B cell (primary cell): ENCODE measurements around the gene ILF3. TPM values are rescaled to one million over a fixed set of nuclear protein-coding genes. Genes with fewer than 3 reads are reported as not detected.

Experiments used
- ATAC-seq: fragments of 200-7000 bp; cut with Tn5 transposase; one replicate; pipeline ENCODE4 v1.10.0; 2021; ENCODE audit warnings: low read depth, mild to moderate bottlenecking, moderate number of reproducible peaks, moderate library complexity
- CTCF ChIA-PET: fragments of 350-600 bp; sonication (Branson Sonifier 250); formaldehyde crosslinking; loops from one replicate; lab custom pipeline; 2021; ENCODE audit warnings: antibody characterized with exemption, inconsistent platforms; lab: Charles Lee
- POLR2A ChIA-PET: fragments of 350-600 bp; sonication (Branson Sonifier 250); formaldehyde crosslinking; loops from one replicate; lab custom pipeline; 2021; ENCODE audit warnings: antibody characterized with exemption; lab: Charles Lee
- DNase-seq: peaks from one replicate; pipeline ENCODE4 v3.0.0; 2013
- H2AFZ ChIP-seq: 2 replicates; pipeline ENCODE4 v1.6.1; 2012; ENCODE audit warnings: mild to moderate bottlenecking, low read depth, low read length; ENCODE audit not compliant: insufficient read depth, poor library complexity, severe bottlenecking
- H3K27ac ChIP-seq, 2 donors: 1 replicate in 1 of 2; 2 replicates in 1 of 2; pipeline ENCODE4 v1.5.1; 2012 to 2013; ENCODE audit warnings: low read length in 2 of 2, mild to moderate bottlenecking in 2 of 2, moderate library complexity in 1 of 2
- H3K27me3 ChIP-seq, 4 experiments: fragments of 200-600 bp in 1 of 4; sonication (generic) in 1 of 4; replicated peaks in 1 of 4; 1 replicate in 2 of 4; 2 replicates in 2 of 4; pipeline versions ENCODE4 v1.6.1 to v1.7.0; 2013 to 2016; ENCODE audit warnings: low read length in 3 of 4, mild to moderate bottlenecking in 2 of 4, mixed read lengths in 1 of 4, moderate library complexity in 1 of 4; ENCODE audit not compliant: insufficient read depth in 4 of 4, control insufficient read depth in 3 of 4; ENCODE audit errors: control extremely low read depth in 1 of 4
- H3K36me3 ChIP-seq, 2 experiments: replicated peaks in 1 of 2; 1 replicate in 1 of 2; 2 replicates in 1 of 2; pipeline versions ENCODE4 v1.6.1 to v1.7.1; 2013; ENCODE audit warnings: low read length in 1 of 2; ENCODE audit not compliant: insufficient read depth in 2 of 2, control insufficient read depth in 1 of 2; ENCODE audit errors: control extremely low read depth in 1 of 2, extremely low read depth in 1 of 2
- H3K4me1 ChIP-seq, 2 donors: fragments of 200-600 bp in 1 of 2; sonication (generic) in 1 of 2; 1 replicate in 1 of 2; 2 replicates in 1 of 2; pipeline versions ENCODE4 v1.5.1 to v1.6.1; 2013 to 2017; ENCODE audit warnings: low read length in 2 of 2; ENCODE audit not compliant: control insufficient read depth in 2 of 2, insufficient read depth in 2 of 2
- H3K4me2 ChIP-seq: replicated peaks from 2 replicates; pipeline ENCODE3; 2012; ENCODE audit warnings: mild to moderate bottlenecking, low read depth, low read length; ENCODE audit not compliant: poor library complexity, severe bottlenecking
- H3K4me3 ChIP-seq, 5 experiments: fragments of 200-600 bp in 1 of 5; sonication (generic) in 1 of 5; 1 replicate in 3 of 5; 2 replicates in 2 of 5; pipeline versions ENCODE4 v1.5.1 to v1.7.0; 2011 to 2016; ENCODE audit warnings: low read length in 4 of 5, mild to moderate bottlenecking in 4 of 5, low read depth in 2 of 5, control low read depth in 1 of 5, moderate library complexity in 1 of 5; ENCODE audit not compliant: insufficient read depth in 1 of 5; ENCODE audit errors: control extremely low read depth in 1 of 5, extremely low read depth in 1 of 5
- H3K79me2 ChIP-seq: fragments of 200-600 bp; sonication (generic); one replicate; pipeline ENCODE4 v1.6.0; 2016; ENCODE audit warnings: low read length; ENCODE audit not compliant: control insufficient read depth, insufficient read depth
- H3K9ac ChIP-seq: fragments of 200-600 bp; sonication (generic); 2 replicates; pipeline ENCODE4 v1.6.1; 2017; ENCODE audit warnings: mild to moderate bottlenecking, low read length, moderate library complexity
- H3K9me3 ChIP-seq, 3 donors: one replicate each; pipeline versions ENCODE4 v1.6.1 to v1.7.1; 2013; ENCODE audit warnings: low read length in 2 of 3; ENCODE audit not compliant: control insufficient read depth in 2 of 3, insufficient read depth in 1 of 3; ENCODE audit errors: control extremely low read depth in 1 of 3
- H4K20me1 ChIP-seq: 2 replicates; pipeline ENCODE4 v1.6.0; 2012; ENCODE audit warnings: mild to moderate bottlenecking, low read length; ENCODE audit not compliant: insufficient read depth, control insufficient read depth, poor library complexity, severe bottlenecking
- H3K27ac Mint-ChIP-seq: one replicate; pipeline ENCODE4 v1.8.0; 2021; ENCODE audit warnings: mixed read lengths
- H3K27me3 Mint-ChIP-seq: one replicate; pipeline ENCODE4 v1.8.0; 2021; ENCODE audit warnings: mixed read lengths
- H3K4me1 Mint-ChIP-seq: one replicate; pipeline ENCODE4 v1.8.0; 2021; ENCODE audit warnings: mixed read lengths
- H3K4me3 Mint-ChIP-seq: one replicate; pipeline ENCODE4 v1.8.0; 2021; ENCODE audit warnings: mixed read lengths
- H3K9me3 Mint-ChIP-seq: one replicate; pipeline ENCODE4 v1.8.0; 2022; ENCODE audit warnings: mixed read lengths; ENCODE audit not compliant: insufficient read depth
- CTCF ChIP-seq: fragments of 200-600 bp; IDR thresholded peaks from one replicate; pipeline ENCODE4 v1.8.0; 2022; ENCODE audit warnings: antibody characterized with exemption, mild to moderate bottlenecking
- EZH2 ChIP-seq: IDR thresholded peaks from 2 replicates; pipeline ENCODE4 v1.6.1; 2012; ENCODE audit warnings: borderline replicate concordance, low read depth, mild to moderate bottlenecking, moderate library complexity, low read length; ENCODE audit not compliant: insufficient read depth, poor library complexity, severe bottlenecking
- WGBS: methylation state at CpG from one replicate; pipeline ENCODE4 v1.1.5; 2013; ENCODE audit warnings: missing lambda C conversion rate; ENCODE audit not compliant: insufficient coverage; 5-methylcytosine and 5-hydroxymethylcytosine counted together
- intact Hi-C: fragments of 100-400 bp; cut with micrococcal nuclease; formaldehyde crosslinking; loops from one replicate; pipeline ENCODE4 v1.10.0; 2022
- polyA plus RNA-seq: library from polyadenylated mRNA; depleted of rRNA; stranded (reverse); fragments of >200 nt; gene quantifications from 2 replicates; pipeline ENCODE4 v1.2.3, GENCODE V29; 2012
- total RNA-seq, 2 donors: library from RNA; stranded (reverse); fragments of 120-200 nt in 1 of 2; gene quantifications; 1 replicate in 1 of 2; 2 replicates in 1 of 2; pipeline versions ENCODE4 v1.2.3 to v1.2.4, GENCODE V29; 2013 to 2022

ILF3 gene
- total and polyA plus RNA-seq, 2 donors (not counting 1 experiment from before 2014, with no cell fraction given) = 189 to 359 TPM

DNA sequence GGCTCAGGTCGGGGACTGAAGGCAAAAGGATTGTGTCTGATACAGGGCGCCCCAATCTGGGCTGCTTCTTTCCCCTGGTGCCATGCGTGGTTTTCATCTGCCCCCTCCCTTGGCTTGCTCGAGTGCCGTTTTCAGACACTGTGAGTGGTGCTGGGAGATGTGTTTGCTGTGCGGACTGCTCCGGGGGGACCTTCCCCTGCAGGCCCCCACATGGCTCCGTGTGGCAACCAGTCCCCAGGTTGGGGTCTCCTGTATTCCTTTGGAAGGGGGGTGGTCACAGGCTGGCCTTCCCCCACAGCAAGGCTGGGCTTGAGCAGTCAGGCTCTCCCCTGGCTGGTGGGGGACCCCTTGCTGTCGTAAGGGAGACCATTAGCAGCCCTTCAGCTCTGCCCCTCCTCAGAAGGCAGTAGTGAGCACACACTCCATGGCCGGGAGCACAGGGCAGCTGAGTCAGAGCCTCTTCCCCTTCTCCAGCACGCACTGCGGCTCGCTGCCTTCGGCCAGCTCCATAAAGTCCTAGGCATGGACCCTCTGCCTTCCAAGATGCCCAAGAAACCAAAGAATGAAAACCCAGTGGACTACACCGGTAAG is 26.5 kb downstream of the ILF3 start:
- peaks cover 83% of the 10 kb centered on the region for H4K20me1 ChIP-seq
- no peak overlapping the region for H3K4me3 Mint-ChIP-seq
- CTCF ChIA-PET = interaction anchor here (0.6 to 1.6 kb wide), 3 partner anchors 17 to 174 kb away, joined by 3 to 4 read pairs (median 3); no protein-coding TSS in a partner anchor

More for the DNA sequence above, 26.5 kb downstream of the ILF3 start:
- no peaks in the 10 kb centered on the region for H3K9me3 ChIP-seq
- Mint-ChIP-seq H3K27ac (no peak overlapping the region), H3K4me1 (no peaks in the 10 kb centered on the region), H3K9me3 (no peaks in the 10 kb centered on the region), H3K27me3 (no peaks in the 10 kb centered on the region)
- peaks cover 72% of the 10 kb centered on the region for H3K79me2 ChIP-seq
- no peak overlapping the region for H3K27ac ChIP-seq
- H2AFZ ChIP-seq = no peak overlapping the region
- DNase-seq (no peak), ATAC-seq (no peak)
- WGBS = 95% methylated on average over 12 of the region's 15 CpGs
- no peaks in the 10 kb centered on the region for H3K4me1 ChIP-seq
- TF ChIP-seq EZH2 = no peak
- no peak for TF ChIP-seq CTCF
- H3K36me3 ChIP-seq = peaks cover 3 to 88% of the 10 kb centered on the region in 2 experiments
- H3K27me3 ChIP-seq = no peaks in the 10 kb centered on the region
- H3K4me2 ChIP-seq = no peak overlapping the region
- intact Hi-C loops = no loop called here
- POLR2A ChIA-PET = no interaction called here
- H3K9ac ChIP-seq = no peak overlapping the region
- no peak overlapping the region for H3K4me3 ChIP-seq
